ENCODE measurements around the gene ESPL1.

DNA sequence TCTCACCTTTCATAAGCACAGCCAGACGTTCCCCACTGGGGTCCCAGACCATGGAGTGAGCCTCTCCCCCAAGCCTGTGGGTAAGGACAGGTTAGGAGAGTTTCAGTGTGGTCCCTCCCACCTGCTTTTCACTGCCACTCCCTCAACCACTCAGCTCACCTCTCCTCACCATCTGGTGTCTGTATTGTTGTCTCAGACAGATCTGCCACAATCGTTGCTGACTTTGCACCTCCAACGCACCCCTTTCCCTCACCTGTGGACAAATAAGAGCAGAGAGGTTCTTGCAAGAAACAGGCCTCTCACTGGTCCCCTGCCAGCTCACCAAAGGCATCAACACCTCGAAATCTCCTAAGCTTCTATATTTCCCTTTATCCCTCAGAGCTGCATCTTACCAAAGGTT is 40.2 kb downstream of the ESPL1 start:
- TF ChIP-seq, protein P1, sequence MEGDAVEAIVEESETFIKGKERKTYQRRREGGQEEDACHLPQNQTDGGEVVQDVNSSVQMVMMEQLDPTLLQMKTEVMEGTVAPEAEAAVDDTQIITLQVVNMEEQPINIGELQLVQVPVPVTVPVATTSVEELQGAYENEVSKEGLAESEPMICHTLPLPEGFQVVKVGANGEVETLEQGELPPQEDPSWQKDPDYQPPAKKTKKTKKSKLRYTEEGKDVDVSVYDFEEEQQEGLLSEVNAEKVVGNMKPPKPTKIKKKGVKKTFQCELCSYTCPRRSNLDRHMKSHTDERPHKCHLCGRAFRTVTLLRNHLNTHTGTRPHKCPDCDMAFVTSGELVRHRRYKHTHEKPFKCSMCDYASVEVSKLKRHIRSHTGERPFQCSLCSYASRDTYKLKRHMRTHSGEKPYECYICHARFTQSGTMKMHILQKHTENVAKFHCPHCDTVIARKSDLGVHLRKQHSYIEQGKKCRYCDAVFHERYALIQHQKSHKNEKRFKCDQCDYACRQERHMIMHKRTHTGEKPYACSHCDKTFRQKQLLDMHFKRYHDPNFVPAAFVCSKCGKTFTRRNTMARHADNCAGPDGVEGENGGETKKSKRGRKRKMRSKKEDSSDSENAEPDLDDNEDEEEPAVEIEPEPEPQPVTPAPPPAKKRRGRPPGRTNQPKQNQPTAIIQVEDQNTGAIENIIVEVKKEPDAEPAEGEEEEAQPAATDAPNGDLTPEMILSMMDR (conservative IDR thresholded peaks at IDR 0.05 in 1 of 2, IDR thresholded peaks at IDR 0.05 in 1 of 2; ENCODE audit: low read depth in 1 of 2, low read length in 2 of 2), result no peak
- TF ChIP-seq EZH2 (IDR thresholded peaks at IDR 0.05; ENCODE audit: low read length, missing control alignments), result no peak

Measured in fibroblast of lung (primary cell).